HG03139 (cell line): Measurements from ENCODE around the gene MRPL37.
"Not testable (repeated sequence)": the region's sequence is repeated elsewhere in the genome, so short reads cannot be mapped to it uniquely, and the experiment has no call there.

ENCODE experiments used
- ATAC-seq: cut with Tn5 transposase; IDR thresholded peaks from one replicate; pipeline ENCODE4 v1.9.1; 2021; ENCODE audit not compliant: unreplicated experiment

MRPL37 gene

DNA sequence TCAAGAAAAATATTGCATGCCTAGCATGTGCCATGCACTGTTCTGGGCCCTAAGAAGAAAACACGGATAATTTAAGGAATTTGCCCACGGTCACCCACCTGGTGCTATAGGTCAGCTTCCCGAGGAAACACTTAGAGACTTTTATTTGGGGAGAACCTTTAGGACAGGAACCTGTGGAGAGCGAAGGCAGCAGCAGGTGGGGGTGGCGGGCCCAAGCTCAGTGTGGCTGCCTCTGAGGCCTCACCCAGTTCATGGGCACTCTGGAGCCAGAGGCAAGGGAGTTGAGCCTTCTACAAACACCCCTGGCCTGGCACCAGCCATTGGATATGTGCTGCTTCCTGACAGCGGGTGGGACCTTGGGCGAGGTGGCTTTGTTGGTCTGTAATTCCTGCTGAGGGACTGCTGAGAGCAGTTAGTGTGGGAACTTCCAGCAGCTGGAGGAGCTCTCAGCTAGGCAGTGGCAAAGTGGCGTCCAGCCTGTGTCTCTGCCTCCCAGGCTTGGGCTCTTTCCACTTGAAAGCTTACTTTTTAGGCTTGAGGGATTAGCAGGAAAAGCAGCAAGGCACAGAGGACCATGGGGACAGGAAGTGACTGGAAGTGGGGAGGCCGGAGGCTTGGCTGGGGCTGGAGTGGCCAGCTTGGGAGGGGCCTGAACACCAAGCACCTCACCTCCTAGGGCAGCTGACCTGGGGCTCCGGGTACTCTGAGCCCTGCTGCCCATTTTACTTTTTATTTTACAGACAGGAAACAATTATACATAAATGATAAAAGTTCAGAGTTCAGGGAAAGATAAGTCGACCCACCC lies 19.1 kb downstream of the MRPL37 start:
- no peak for ATAC-seq

DNA sequence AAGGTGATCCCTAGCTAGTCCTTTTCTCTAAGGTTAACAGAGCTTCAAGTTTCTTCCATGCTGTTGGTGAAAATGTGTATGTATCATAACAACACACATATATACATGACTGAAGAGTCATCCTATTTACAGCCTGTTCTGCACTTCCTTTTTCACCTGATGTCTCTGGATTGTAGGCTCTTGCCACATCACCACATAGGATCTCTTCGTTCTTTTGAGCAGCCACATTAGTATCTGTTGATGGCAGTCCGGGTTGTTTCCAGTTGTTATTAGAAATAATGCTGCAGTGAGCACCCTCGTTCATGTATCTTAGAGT lies 19.7 kb downstream of the MRPL37 start:
- ATAC-seq = no peak

DNA sequence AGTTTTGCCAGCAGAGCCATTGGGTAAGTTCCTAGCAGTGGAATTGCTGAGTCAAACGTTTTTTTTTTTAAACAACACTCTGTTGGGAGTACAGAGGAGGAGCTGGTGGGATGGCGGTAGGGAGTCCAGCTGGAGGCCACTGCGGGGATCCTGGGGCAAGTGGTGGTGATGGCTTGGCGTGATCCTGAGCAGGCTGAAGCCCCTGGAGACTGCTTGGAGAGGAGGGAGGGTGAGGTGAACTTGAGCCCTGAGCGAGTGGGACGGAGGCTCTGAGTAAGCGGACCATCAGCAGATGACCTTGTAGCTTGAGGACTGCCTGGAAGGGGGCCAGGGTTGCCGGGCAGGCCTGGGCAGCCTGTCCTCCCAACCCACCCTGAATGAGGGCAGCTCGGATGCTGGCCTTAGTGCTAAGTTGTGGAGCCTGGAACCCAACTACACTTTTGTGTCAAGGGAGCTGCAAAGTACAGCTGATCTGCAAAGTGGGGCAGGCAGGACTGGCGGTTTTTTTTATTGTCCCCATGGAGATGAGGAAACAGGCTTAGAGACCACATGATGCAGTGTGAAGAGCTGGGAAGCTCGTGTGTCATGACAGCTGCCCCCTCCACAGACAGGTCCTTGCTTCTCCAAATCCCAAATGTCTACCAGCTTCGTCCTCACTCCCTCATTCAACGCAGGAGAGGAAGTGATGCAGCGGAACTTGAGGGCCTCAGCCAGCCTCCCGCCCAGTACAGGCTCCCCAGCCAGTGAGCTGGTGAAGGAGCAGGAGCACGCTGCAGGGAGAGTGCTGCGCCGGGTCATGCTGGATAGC lies 20.2 kb downstream of the MRPL37 start:
- ATAC-seq = no peak

DNA sequence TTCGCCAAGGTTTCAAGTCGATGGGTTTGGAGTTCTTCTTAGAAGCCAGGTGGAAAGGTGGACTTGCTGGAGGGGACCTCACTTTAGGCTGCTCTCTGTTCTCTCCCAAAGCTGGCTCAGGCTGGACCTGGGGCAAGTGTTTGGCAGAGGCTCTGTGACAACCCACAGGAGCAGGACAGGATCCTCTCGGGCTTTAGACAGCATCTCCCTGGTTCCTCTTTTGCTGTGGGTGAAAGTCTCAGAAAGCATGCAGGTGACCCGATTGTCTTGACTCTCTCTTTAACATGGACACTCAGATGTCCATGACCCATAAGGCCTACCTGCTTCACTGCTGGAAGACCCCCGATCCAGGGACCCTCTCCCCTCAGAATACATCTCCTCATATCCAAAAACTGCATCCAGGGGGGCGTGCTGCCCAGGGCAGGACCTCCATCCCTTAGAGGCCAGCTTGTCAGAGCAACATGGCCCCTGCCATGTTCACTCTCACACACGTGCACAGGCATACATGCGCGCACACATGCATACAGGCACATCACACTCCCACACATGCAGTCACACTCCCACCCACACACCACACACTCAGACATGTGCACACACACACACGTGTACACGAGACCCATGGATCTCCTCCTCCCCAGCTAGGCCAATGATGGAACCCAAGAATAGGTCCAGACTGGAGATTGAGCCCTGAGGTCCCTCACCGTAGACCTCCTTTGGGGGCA lies 21.3 kb downstream of the MRPL37 start:
- no peak for ATAC-seq

DNA sequence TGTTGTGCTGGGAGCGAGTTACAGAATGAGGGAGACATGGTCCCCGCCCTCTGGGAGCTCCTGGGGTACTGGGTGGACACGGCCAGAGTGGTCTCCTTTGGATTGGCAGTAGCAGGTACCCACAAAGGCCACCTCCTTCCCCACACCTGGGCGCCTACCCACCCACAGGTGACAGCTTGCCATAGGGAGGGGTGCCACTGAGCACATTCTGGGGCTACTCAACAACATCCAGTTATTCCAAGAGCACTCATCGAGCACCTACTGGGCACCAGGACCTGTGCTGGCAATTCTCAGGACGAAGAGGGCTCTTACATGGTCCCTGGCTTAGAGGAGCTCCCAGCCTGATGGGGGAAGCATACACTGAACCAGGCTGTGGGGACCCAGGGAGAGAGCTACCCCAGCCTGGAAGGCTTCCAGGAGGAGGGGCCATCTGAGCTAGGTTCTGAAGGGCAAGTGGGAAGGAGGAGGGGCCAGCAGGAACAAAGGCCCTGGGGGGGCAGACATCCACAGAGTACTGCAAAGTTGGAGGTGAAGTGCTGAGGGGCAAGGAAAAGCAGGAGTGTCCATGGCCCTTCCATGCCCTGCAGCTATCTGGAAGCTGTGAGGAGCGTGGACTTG lies 22.0 kb downstream of the MRPL37 start:
- no peak for ATAC-seq

DNA sequence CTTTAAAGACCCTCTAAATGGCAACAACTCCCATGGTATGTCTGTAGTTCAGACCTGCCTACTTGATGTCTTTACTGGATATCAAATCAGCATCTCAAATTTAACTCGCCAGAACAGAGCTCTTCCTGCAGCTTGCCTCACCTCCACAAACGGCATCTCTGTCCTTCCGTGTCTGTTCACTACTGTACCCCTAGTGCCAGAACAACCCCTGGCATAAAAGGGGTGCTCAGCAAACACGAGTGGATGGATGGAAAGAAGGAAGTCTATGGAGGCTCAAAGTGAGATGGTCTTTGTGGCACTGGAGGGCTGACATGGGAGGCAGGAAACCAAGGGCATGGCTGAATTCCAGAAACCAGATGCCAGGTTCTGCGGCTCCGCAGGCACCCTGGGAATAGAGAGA lies 22.7 kb downstream of the MRPL37 start:
- no peak for ATAC-seq

DNA sequence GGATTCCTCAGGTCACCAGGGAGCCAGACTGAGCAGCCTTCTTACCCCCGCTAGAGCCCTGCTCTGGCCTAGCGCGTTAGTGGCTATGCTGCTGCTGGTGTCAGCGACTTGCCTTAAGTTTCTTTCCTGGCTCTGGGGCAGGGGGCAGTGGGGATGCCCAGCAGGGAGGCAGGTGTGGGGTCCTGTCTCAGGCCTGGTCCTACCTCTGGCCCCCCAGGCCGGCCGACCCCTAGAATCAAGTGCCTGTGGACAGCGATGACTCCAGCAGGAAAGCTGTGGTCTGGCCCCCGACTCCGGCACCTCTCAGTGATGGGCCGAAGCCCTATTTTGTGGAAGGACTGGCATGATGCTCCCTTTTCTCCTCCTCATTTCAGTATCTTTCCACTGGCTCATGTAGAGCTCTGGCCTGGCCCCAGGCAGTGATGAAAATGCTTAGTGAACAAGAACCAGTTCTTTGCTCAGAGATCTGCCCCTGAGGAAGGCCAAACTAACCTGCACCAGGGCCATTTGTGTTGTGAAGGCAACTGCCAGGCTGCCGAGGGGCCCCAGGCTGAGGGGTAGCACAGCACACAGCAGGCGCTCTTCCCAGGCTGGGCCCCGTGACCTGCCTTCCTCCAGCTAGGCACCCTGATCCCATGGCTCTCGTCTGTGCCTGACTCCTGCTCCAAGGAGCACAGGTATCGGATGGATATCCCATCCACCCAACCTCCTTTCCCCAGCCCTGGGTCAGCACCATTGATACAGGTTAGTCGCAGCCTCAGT lies 23.7 kb downstream of the MRPL37 start:
- no peak for ATAC-seq

DNA sequence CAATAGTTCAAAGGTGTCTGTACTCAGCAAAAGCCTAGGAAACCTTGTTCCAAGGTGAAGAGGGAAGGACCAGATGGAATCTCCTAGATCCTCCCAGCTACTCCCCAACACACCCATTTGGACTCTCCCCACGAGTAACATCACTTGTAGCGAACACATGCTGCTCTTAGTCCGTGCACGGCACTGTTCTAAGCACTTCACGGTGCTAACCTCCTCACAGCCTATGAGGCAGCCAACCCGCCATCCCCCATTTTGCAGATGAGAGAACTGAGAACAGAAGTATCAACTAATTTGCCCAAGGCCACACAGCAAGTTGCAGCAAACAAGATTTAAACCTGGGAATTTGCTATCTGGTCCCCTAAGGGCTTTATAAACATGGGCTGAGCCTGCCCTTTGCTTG lies 24.3 kb downstream of the MRPL37 start:
- ATAC-seq = no peak

DNA sequence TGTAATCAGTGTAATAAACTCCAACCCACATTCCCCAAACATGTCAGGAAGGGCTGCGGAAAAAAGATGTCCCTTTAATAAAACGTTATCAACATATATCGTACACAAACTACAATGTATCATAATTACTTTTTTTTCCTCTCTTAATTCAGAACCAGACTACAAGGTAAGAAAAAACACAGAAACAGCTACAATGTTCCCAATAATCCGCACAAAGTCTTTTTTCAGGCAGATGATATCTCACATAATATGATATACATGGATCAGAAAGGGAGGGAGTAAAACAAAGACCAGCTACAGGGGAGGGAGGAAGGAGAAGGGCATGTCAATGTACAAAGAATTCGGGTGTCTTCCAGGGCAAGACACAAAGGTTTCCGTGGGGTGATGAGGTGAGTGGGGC lies 25.4 kb downstream of the MRPL37 start:
- no peak for ATAC-seq

DNA sequence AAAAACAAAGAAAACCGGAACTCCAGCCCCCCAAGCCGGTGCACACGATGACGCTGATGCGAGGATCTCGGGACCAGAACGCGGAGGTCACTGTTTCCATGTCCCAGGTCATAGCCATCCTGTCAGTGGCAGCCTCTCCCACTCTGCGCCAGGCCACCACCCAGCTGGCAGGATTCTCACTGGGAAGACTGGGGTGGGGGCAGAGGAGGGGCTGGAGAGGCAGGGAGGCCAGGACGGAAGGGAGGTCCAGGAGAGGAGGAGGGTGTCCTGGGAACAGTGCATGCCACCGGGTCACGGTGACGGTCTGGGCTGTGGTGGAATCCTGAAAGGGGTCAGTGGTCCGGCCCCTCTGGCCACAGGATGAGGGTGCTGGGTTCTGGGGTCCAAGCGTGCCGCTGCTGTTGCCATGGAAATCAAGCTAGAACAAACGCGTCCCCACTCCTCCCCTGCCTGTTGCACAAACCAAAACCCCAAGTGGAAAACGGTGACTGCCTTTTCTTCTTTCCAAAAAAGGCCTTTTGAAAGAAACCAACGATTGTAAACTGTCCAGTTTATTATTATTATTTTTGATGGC lies 26.1 kb downstream of the MRPL37 start:
- no peak for ATAC-seq

DNA sequence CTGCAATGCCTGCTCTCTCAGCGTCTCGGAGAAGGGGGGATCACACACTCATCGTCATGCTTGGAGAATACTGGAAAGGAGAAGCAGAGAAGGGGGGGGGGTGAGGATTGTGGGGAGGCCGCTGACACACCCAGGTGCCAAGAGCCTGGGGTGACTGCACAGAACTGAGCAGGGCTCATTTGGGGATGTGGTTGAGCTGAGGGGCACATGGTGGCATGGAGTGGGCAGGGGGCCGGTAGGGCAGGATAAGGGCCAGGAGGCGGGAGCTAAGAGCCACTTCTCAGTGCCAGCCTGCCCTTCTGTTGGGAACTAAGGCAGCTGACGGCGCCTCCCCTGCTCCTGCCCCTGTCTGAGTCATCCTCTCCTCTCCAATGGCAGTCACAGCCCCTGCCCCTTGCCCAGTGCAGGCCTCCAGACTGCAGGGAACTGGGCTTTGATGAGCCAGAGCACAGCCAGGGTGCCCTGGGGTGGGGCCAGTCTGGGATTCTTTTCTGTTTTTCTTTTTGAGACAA lies 27.2 kb downstream of the MRPL37 start:
- ATAC-seq = no peak

DNA sequence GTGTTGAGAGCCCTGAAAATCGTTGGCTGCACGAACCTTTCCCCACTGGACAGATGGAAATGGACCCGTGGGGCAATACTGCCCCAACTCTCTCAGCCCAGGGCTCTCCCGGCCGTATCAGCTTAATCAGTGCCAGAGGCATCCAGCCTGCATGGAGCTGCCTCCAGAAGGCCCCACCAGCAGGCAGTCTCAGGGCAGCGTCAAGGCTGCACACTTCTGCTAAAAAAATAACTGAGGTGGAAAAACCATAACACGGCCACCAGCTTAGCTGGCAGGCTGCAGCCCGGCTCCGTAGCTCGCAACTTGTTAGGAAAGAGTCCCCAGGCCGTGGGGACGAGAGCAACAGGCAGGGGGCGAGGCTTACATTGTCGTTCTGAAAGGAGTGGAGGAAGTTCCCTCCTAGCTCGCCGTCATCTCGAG lies 27.9 kb downstream of the MRPL37 start:
- ATAC-seq = no peak

DNA sequence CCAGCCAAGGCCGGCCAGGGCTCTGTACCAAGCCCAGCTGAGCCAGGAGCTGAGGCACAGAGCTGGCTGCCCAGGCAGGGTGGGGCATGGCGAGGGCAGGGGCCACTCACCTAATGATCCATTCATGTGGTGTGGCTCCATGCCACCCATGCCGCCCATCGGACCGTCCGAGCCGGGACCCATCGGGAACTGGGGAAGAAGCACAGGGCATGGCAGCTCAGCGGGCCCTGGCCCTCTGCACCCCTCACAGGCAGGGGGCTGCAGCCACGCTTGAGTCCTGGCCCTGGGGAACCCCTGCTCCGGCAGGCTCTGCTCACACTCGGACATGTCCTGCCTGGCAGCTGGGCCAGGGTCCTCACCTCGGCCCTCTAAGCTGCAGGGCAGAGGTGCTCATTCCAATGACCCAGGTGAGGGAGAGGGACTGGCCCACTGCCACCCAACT lies 28.7 kb downstream of the MRPL37 start:
- ATAC-seq = no peak

DNA sequence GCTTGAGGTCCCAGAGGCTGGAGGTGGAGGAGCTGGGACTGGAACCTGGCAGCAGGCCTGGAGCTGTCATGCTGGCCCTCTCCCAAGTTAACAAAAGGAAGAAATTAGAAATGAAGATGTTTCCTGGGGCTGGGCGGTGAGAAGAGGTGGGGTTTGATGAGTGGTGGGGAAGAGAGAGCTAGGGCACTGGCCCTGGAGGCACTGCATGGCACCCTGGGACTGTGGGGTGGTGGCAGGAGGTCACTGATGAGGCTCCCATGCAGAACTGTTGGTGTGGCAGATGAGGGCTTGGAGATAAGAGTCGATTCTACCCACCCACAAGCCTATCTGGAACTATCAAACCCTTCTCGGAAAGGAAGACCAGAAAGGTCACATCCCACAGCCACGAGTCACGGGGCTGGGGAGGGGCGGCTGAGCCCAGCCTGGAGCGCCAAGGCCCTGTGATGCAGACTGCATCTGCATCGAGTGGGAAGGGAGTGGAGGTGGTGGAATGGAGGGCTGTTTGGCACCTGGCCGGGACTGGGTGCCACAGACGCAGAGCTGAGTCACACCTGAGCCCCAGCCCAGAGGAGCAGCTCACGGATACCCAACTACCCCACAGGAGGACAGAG lies 29.4 kb downstream of the MRPL37 start:
- no peak for ATAC-seq

DNA sequence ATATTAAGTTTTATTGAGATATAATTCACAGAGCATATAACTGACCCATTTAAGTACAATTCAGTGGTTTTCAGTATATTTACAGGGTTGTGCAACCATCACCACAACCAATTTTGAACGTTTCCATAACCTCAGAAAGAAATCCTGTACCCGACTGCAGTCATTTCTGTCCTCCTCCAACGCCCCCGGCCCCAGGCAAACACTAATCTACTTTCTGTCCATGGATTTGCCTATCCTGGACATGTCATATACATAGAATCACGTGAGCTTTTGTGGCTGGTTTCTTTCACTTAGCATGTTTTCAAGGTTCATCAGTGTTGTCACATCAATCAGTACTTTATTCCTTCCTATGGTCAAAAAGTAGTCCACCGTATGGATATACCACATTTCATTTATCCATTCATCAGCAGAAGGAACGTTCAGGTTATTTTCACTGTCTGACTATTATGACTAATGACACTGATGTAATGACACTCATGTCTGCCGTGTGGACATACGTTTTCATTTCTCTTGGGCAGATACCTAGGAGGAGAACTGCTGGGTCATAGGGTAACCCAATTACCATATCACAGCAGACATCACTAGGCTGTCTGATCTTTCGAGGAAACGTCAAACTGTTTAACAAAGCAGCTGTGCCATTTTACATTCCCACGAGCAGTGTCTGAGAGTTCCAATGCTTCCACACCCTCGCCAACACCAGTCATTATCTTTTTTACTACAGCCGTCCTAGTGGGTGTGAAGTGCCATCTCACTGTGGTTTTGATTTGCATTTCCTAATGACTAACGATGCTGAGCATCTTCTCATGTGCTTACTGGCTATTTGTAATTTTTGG lies 30.8 kb downstream of the MRPL37 start:
- no peak for ATAC-seq

DNA sequence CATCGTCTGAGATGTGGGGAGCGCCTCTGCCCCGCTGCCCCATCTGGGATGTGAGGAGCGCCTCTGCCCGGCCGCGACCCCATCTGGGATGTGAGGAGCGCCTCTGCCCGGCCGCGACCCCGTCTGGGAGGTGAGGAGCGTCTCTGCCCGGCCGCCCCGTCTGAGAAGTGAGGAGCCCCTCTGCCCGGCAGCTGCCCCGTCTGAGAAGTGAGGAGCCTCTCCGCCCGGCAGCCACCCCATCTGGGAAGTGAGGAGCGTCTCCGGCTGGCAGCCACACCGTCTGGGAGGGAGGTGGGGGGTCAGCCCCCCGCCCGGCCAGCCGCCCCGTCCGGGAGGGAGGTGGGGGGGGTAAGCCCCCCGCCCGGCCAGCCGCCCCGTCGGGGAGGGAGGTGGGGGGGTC lies 33.2 kb downstream of the MRPL37 start:
- ATAC-seq = not testable (repeated sequence)

DNA sequence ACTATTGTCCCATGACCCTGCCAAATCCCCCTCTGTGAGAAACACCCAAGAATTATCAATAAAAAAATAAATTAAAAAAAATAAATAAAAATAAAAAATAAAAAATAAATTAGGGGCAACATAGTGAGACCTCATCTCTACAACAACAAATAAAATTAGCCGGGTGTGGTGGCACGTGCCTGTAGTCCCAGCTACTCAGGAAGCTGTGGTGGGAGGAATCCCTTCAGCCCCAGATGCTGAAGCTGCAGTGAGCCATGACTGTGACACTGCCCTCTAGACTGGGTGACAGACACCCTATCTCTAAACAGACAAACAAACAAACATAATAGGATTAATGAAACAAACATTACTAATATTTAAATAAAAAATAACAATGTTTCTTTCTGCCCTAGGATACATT lies 34.3 kb downstream of the MRPL37 start:
- ATAC-seq = no peak

DNA sequence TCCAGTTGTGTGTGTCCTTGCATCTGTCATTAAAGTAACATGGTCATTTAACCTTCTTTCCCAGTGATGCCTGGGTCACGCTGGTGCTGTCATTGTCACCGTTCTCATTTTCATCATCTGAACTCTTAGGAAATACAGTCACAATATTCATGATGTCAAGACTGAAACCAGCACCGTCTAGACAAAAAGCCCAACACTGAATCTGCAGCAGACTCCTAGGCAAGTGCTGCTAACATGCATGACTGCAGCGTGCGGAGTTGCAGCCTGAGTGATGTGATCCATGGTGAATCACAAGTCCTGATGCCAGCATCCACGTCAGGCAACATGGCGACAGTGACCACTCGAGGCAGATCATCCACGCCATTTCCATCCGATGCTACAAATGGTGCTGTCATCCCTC lies 37.6 kb downstream of the MRPL37 start:
- no peak for ATAC-seq
